NCI-H146 (cell line): ENCODE results near the gene POLR1G.

ENCODE experiments used
- DNase-seq: peaks from one replicate; lab custom pipeline; 2025; lab: John Stamatoyannopoulos, UW

The POLR1G gene

GRCh38 chr19:45446295-45446694 lies 39.9 kb downstream of the POLR1G start:
- DNase-seq, result peak; percentile 27

- DNase-seq, result no peak
These were observed 40.5 kb downstream of the POLR1G start for GRCh38 chr19:45446944-45447343.

- no peak for DNase-seq
These were observed 41.9 kb downstream of the POLR1G start for GRCh38 chr19:45448425-45448756.

DNA sequence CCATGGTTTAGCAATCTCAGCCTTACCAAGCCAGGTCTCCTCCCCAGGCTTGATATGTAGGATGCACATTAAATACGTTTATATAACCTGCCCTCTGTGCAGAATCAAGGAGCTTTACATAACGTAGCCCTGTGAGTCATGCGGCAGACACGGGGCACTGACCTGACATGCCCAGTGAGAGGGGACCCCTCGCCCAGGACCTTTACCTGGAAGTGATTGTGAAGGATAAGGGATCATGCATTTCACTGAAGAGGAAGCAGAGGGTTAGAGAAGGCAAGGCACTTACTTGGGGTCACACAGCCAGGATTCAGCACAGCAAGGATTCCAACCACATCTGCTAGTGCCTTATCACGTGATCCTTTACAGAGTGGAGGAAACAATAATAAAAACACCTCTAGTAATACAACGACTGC lies 42.4 kb downstream of the POLR1G start:
- DNase-seq, result no peak

GRCh38 chr19:45450012-45450333 lies 43.5 kb downstream of the POLR1G start:
- DNase-seq, result no peak

DNA sequence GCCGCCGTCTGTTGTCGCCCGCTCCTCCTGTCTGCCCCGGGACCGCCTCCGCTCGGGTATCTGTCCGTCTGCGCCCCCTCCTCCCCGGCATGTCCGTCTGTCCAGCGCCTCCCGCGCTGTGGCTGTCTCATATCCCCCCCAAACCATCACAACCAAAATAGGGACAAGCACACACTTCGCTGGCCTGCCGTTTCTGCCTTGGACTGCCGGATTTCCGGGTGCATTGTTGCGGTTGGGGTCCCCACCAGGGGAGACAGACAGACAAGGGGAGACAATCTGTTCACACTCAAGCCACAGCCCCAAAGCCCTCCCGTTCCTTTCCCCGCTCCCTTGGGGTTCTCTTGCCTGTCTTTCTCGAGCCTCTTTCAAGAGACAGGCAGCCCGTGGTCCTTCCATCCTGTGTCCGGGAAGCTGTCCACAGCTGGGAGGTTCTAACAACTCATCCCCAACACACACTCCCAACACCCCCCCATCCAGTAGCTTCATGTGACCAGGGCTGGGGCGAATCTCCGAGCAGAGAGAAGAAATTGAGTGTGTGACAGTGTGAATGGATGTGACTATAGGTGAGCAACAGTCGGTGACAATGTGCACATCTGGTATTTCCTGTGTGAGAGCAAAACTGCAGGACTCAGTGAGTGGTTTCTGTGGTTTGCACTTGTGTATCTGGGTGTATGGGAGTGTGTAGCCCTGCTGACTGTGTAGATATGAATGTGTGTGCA lies 44.8 kb downstream of the POLR1G start:
- no peak for DNase-seq

DNA sequence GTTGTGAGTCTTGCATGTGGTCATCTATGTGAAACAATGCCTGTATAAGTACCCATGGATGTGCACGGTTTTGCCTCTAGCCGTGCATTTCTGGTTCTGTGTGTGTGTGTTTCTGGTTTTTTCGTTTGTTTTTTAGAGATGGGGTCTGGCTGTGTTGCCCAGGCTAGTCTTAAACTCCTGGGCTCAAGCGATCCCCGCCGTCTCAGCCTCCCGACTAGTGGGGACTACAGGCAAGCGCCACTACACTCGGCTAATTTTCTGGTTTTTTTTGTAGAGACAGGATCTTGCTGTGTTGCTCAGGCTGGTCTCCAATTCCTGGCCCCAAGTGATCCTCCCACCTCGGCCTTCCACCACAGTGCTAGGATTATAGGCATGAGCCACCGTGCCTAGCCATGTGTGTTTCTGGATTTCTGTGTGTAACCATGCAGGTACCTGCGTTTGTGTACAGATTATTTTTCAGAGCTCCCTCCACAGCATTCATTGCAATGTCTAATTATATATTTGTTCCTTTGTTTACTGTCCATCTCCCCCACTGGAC lies 45.5 kb downstream of the POLR1G start:
- DNase-seq, result no peak

- DNase-seq, result peak; percentile 26
These were observed 49.5 kb downstream of the POLR1G start for GRCh38 chr19:45455707-45456499.

DNA sequence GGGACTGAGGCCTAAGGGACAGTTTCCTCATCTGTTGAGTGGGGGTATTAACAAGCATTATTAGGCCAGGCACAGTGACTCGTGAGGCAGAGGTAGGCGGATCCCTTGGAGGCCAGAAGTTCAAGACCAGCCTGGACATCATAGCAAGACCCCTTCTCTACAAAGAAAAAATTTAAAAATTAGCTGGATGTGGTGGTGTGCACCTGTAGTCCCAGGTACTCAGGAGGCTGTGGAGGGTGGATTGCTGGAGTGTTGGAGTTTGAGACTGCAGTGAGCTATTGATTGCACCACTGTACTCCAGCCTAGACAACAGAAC lies 50.0 kb downstream of the POLR1G start:
- no peak for DNase-seq

DNA sequence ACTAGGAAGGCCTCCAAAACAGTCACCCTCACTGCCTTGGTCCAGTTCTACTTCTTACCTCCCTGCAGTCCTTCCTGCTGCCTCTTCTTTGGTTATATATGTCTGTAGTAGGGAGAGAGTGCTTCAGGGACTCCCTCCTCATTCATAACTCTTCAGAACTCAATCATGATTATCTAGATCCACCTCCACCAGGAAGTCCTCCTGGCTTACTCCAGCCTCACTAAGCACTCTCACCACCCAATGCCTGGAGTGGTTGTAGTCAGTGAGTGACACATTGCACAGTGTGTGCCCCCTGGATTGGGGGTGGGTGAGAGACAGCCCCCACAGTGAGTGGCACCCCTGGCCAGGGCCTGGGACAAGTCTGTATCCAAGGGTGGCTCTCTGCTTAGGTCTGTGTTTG lies 51.3 kb downstream of the POLR1G start:
- DNase-seq, result no peak
